Tibial nerve (tissue), 4 donors: ENCODE data around the gene RASGRP2.

Experiments
- CTCF ChIP-seq, 5 experiments: fragments of 200-600 bp in 3 of 5; fragments of 450-650 bp in 2 of 5; sonication (generic) in 3 of 5; IDR thresholded peaks; one replicate each; pipeline ENCODE4 v1.5.1; 2016 to 2019; ENCODE audit warnings: antibody characterized with exemption in 5 of 5, mild to moderate bottlenecking in 3 of 5, moderate library complexity in 2 of 5
- EP300 ChIP-seq, 2 donors: sonication (generic); formaldehyde crosslinking; IDR thresholded peaks; one replicate each; pipeline ENCODE4 v1.6.1; 2017; ENCODE audit warnings: antibody characterized with exemption in 2 of 2, mild to moderate bottlenecking in 1 of 2
- POLR2A ChIP-seq, 2 donors: fragments of 450-650 bp; IDR thresholded peaks; one replicate each; pipeline ENCODE4 v1.6.1; 2017; ENCODE audit warnings: antibody characterized with exemption in 2 of 2, mild to moderate bottlenecking in 2 of 2, moderate library complexity in 2 of 2

- TF ChIP-seq CTCF (IDR thresholded peaks at IDR 0.05) (no peak), POLR2A (IDR thresholded peaks at IDR 0.05) (no peak), EP300 (IDR thresholded peaks at IDR 0.05) (no peak)
Observed at GRCh38 chr11:64776875-64777274, 32.9 kb upstream of the RASGRP2 start.
